IPS-NIHi11 (cell line): ENCODE data around the gene MYBPHL.

Experiments used
- DNase-seq: peaks from one replicate; pipeline ENCODE4 v3.0.0; 2012; ENCODE audit warnings: mixed read lengths, low spot score

Gene MYBPHL

GRCh38 chr1:109263597-109264378 is 43.0 kb downstream of the MYBPHL start:
- peak; percentile 98 for DNase-seq

- peak; percentile 45 for DNase-seq
Observed at GRCh38 chr1:109263234-109263596, 43.6 kb downstream of the MYBPHL start.

GRCh38 chr1:109262231-109263055 is 44.4 kb downstream of the MYBPHL start:
- no peak for DNase-seq

- DNase-seq, result no peak
Observed at GRCh38 chr1:109261578-109261977, 45.2 kb downstream of the MYBPHL start.

GRCh38 chr1:109261006-109261405 is 45.8 kb downstream of the MYBPHL start:
- no peak for DNase-seq

GRCh38 chr1:109259674-109260557 is 46.9 kb downstream of the MYBPHL start:
- peak; percentile 51 for DNase-seq

GRCh38 chr1:109258481-109259466 is 48.0 kb downstream of the MYBPHL start:
- no peak for DNase-seq

GRCh38 chr1:109257682-109258421 is 49.0 kb downstream of the MYBPHL start:
- DNase-seq, result no peak

GRCh38 chr1:109256971-109257681 is 49.7 kb downstream of the MYBPHL start:
- no peak for DNase-seq

GRCh38 chr1:109256085-109256484 is 50.7 kb downstream of the MYBPHL start:
- DNase-seq, result no peak

GRCh38 chr1:109255678-109256077 is 51.1 kb downstream of the MYBPHL start:
- DNase-seq, result no peak

- DNase-seq, result peak; percentile 68
Observed at GRCh38 chr1:109255097-109255651, 51.6 kb downstream of the MYBPHL start.

GRCh38 chr1:109254621-109255096 is 52.2 kb downstream of the MYBPHL start:
- DNase-seq, result peak; percentile 42

GRCh38 chr1:109253803-109254620 is 52.8 kb downstream of the MYBPHL start:
- DNase-seq, result peak; percentile 64

GRCh38 chr1:109252893-109253802 is 53.7 kb downstream of the MYBPHL start:
- DNase-seq, result peak; percentile 58

GRCh38 chr1:109252167-109252892 is 54.5 kb downstream of the MYBPHL start:
- no peak for DNase-seq
